Measurements from ENCODE around the gene COX10. TPM values are rescaled to one million over a fixed set of nuclear protein-coding genes. Genes with fewer than 3 reads are reported as not detected.

Gene COX10
- total RNA-seq, 1 donor from 2014 or later = 24.5 TPM

DNA sequence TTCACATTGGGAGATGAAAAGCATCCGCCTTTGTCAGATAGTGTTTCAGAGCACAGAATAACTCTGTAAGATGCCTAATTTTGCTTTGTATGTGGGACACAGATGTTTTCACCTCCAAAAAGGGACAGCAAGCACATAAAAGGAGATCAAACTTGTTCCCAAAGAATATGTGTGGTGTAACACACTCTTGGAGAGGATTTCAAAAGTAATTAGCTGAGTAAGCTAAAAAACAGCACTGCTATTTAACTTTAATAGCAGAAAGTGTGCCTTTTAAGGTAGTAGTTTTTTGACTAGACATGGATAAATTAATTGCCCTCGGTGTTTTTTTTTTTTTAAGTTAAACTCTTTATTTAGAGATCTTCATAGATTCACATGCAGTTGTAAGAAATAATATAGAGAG, 65.2 kb downstream of the COX10 start:
- DNase-seq (ENCODE audit: extremely low spot score, unreplicated experiment) = no peak
- Mint-ChIP-seq H3K27ac (no peak overlapping the region), H3K4me1 (ENCODE audit: unreplicated experiment) (peaks cover 9% of the 10 kb centered on the region), H3K4me3 (no peak overlapping the region), H3K27me3 (no peaks in the 10 kb centered on the region), H3K9me3 (no peaks in the 10 kb centered on the region), H3K36me3 (no peaks in the 10 kb centered on the region)
- TF ChIP-seq, protein P1, sequence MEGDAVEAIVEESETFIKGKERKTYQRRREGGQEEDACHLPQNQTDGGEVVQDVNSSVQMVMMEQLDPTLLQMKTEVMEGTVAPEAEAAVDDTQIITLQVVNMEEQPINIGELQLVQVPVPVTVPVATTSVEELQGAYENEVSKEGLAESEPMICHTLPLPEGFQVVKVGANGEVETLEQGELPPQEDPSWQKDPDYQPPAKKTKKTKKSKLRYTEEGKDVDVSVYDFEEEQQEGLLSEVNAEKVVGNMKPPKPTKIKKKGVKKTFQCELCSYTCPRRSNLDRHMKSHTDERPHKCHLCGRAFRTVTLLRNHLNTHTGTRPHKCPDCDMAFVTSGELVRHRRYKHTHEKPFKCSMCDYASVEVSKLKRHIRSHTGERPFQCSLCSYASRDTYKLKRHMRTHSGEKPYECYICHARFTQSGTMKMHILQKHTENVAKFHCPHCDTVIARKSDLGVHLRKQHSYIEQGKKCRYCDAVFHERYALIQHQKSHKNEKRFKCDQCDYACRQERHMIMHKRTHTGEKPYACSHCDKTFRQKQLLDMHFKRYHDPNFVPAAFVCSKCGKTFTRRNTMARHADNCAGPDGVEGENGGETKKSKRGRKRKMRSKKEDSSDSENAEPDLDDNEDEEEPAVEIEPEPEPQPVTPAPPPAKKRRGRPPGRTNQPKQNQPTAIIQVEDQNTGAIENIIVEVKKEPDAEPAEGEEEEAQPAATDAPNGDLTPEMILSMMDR (conservative IDR thresholded peaks at IDR 0.05) = no peak

DNA sequence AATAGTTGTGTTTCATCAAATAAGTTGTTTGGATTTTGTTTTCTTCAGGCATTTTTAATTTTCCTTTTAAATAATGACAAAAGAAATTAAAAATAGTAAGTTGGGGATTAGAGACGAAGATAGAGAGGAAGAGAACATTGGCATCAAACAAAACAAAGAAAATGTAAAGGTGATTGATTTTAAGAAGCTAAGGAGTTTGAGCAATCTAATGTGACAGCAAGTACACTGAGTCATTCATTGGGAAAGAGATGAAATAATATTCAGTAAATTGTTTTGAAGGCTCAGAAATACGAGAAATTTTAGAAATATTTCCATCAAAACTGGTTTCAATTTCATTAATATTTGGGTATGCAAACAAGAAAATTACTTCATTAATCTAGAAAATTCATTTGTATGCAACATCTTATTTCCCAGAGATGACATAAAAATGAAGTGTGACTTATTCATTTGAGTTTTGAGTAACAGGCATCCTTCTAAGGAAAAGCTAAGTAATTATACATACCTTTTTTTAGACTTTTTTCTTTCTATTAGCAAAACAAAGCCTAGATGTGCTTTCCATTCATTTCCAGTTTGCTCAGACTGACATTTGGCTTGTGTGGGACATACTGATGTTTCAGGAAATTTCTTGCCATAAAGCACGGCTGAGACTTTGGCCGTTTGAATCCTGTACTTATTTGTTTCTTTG, 66.7 kb downstream of the COX10 start:
- no peak for DNase-seq (ENCODE audit: extremely low spot score, unreplicated experiment)
- Mint-ChIP-seq H3K27ac (no peak overlapping the region), H3K9me3 (no peaks in the 10 kb centered on the region), H3K27me3 (no peaks in the 10 kb centered on the region), H3K4me1 (ENCODE audit: unreplicated experiment) (peaks cover 7% of the 10 kb centered on the region), H3K36me3 (no peaks in the 10 kb centered on the region), H3K4me3 (no peak overlapping the region)
- TF ChIP-seq, protein P1 (conservative IDR thresholded peaks at IDR 0.05) = no peak

DNA sequence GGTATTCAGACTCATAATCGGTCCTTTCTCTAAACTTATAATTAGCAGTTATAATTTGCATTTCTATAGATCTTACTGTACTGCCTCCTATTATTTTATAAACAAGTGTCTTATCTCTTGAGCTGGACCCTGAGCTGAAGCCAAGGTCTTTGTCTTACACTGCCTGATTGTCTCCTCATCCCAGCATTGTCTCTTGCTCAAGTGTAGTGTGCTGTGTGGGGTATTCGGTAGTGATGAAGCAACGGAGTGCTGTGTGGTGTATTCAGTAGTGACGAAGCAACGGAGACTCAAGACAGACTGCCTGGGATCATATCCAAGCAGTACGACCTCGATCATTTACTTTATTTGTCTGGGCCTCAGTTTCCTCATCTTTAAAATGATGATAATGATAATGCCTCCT, 69.3 kb downstream of the COX10 start:
- Mint-ChIP-seq H3K4me1 (ENCODE audit: unreplicated experiment) (peaks cover 8% of the 10 kb centered on the region), H3K4me3 (no peak overlapping the region), H3K9me3 (no peaks in the 10 kb centered on the region), H3K27ac (no peak overlapping the region), H3K27me3 (no peaks in the 10 kb centered on the region), H3K36me3 (no peaks in the 10 kb centered on the region)
- TF ChIP-seq, protein P1 (conservative IDR thresholded peaks at IDR 0.05) = no peak
- no peak for DNase-seq (ENCODE audit: extremely low spot score, unreplicated experiment)

DNA sequence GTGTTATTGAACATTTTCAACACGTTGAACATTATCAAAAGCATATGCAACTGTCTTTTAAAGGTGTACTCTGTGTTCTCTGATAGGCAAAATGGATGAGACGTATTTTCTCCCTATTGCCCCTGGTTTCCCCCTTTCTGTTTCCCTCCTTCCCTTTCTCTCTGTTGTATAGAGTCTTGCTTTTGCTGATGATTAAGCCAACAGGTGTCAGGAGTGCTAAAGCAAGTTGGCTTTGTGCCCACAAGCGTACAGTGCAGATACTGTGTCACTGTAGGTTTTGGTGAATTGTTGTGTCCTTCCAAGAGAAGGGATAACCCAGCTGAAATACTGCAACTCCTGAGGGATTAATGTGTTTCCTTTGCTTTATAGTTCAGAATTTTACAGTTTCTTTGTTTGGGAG, 74.4 kb downstream of the COX10 start:
- Mint-ChIP-seq H3K36me3 (peaks cover 5% of the 10 kb centered on the region), H3K27ac (no peak overlapping the region), H3K4me3 (no peak overlapping the region), H3K4me1 (ENCODE audit: unreplicated experiment) (peaks cover 12% of the 10 kb centered on the region), H3K9me3 (peaks cover 11% of the 10 kb centered on the region), H3K27me3 (no peaks in the 10 kb centered on the region)
- DNase-seq (ENCODE audit: extremely low spot score, unreplicated experiment) = no peak
- TF ChIP-seq, protein P1 (conservative IDR thresholded peaks at IDR 0.05) = no peak

DNA sequence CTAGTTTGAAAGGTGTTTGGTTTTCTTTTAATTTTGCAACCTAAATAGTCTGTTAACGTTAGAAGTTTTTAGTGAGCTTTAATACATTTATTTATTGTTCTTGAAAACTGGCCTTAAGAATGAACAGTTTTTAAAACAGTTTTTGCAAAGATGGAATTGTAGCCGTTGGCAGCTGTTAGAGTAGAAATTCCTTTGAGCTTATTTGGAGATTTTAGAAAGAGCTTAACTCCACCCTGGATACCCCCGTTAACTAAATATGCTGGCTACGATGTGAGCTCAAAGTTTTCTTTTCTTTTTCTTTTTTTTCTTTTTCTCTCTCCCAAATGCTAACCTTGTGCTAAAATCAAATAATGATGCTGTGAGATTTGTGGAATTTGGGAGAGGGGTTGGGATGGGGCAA, 75.2 kb downstream of the COX10 start:
- H3K27ac Mint-ChIP-seq = no peak overlapping the region

More for the DNA sequence above, 75.2 kb downstream of the COX10 start:
- Mint-ChIP-seq H3K27me3 (no peaks in the 10 kb centered on the region), H3K4me3 (no peak overlapping the region), H3K36me3 (peaks cover 5% of the 10 kb centered on the region), H3K9me3 (peaks cover 11% of the 10 kb centered on the region), H3K4me1 (ENCODE audit: unreplicated experiment) (peaks cover 12% of the 10 kb centered on the region)
- TF ChIP-seq, protein P1 (conservative IDR thresholded peaks at IDR 0.05) = no peak
- DNase-seq (ENCODE audit: extremely low spot score, unreplicated experiment) = no peak

Measured in type B pancreatic cell (in vitro differentiated cells).